ENCODE measurements around the gene SND1. TPM values are rescaled to one million over a fixed set of nuclear protein-coding genes. Genes with fewer than 3 reads are reported as not detected.

The SND1 gene
- total and polyA plus RNA-seq, 2 donors (not counting 1 experiment from before 2014, with no cell fraction given) = 44.4 to 165 TPM

DNA sequence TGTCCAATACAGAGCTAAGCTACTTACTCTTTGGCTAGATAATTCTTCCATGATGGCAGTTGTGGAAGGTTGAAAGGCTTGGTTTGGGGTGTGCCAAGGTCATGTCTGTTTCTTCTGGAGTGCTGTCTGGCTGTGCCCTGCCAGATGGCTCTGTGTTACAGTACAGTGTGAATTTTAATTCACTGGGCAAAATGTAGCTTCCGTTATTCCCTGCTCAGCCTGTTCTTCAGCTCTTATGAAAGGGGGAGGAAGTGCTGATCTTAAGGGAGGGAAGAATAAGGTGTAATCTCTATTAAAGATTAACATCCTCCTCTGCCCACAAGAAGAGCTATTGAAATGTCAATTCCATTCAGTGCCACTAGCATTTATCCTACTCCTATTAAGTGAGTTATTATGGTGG lies 52.2 kb downstream of the SND1 start:
- intact Hi-C loops (cut with micrococcal nuclease) = no loop called here
- H3K27me3 Mint-ChIP-seq = no peaks in the 10 kb centered on the region
- Histone ChIP-seq H3K9ac (ENCODE audit: low read length) (no peak overlapping the region), H3K4me1 (ENCODE audit: control insufficient read depth in 2 of 2, insufficient read depth in 2 of 2, low read length in 2 of 2) (no peaks in the 10 kb centered on the region), H4K20me1 (ENCODE audit: control insufficient read depth, insufficient read depth, low read length, poor library complexity, severe bottlenecking) (peaks cover 5% of the 10 kb centered on the region), H3K4me3 (ENCODE audit: control extremely low read depth in 1 of 5, extremely low read depth in 1 of 5, insufficient read depth in 1 of 5, low read depth in 2 of 5, low read length in 4 of 5) (no peak overlapping the region), H3K27me3 (replicated peaks in 1 of 4; ENCODE audit: control extremely low read depth in 1 of 4, control insufficient read depth in 3 of 4, insufficient read depth in 4 of 4, low read length in 3 of 4) (no peaks in the 10 kb centered on the region), H3K4me2 (replicated peaks; ENCODE audit: low read depth, low read length, poor library complexity, severe bottlenecking) (no peak overlapping the region), H2AFZ (ENCODE audit: insufficient read depth, low read depth, low read length, poor library complexity, severe bottlenecking) (no peak overlapping the region), H3K36me3 (replicated peaks in 1 of 2; ENCODE audit: control extremely low read depth in 1 of 2, control insufficient read depth in 1 of 2, extremely low read depth in 1 of 2, insufficient read depth in 2 of 2, low read length in 1 of 2) (peaks cover 1 to 78% of the 10 kb centered on the region in 2 experiments), H3K79me2 (ENCODE audit: control insufficient read depth, insufficient read depth, low read length) (no peaks in the 10 kb centered on the region), H3K9me3 (ENCODE audit: control extremely low read depth in 1 of 3, control insufficient read depth in 2 of 3, insufficient read depth in 1 of 3, low read length in 2 of 3) (no peaks in the 10 kb centered on the region), H3K27ac (ENCODE audit: low read length in 2 of 2) (no peak overlapping the region)
- H3K4me3 Mint-ChIP-seq = no peak overlapping the region
- ChIA-PET POLR2A (no interaction called here), CTCF (interaction anchor here (1.3 to 13.3 kb wide), 2 partner anchors 432 to 504 kb away, joined by 4 to 456 read pairs; no protein-coding TSS in a partner anchor)
- no peak for TF ChIP-seq EZH2 (IDR thresholded peaks at IDR 0.05; ENCODE audit: borderline replicate concordance, insufficient read depth, low read depth, low read length, poor library complexity, severe bottlenecking)
- TF ChIP-seq, protein P1, sequence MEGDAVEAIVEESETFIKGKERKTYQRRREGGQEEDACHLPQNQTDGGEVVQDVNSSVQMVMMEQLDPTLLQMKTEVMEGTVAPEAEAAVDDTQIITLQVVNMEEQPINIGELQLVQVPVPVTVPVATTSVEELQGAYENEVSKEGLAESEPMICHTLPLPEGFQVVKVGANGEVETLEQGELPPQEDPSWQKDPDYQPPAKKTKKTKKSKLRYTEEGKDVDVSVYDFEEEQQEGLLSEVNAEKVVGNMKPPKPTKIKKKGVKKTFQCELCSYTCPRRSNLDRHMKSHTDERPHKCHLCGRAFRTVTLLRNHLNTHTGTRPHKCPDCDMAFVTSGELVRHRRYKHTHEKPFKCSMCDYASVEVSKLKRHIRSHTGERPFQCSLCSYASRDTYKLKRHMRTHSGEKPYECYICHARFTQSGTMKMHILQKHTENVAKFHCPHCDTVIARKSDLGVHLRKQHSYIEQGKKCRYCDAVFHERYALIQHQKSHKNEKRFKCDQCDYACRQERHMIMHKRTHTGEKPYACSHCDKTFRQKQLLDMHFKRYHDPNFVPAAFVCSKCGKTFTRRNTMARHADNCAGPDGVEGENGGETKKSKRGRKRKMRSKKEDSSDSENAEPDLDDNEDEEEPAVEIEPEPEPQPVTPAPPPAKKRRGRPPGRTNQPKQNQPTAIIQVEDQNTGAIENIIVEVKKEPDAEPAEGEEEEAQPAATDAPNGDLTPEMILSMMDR (IDR thresholded peaks at IDR 0.05) = no peak
- DNase-seq (no peak), ATAC-seq (ENCODE audit: low read depth) (no peak)
- peak overlapping the region; percentile 17 for H3K27ac Mint-ChIP-seq
- H3K4me1 Mint-ChIP-seq = no peaks in the 10 kb centered on the region
- WGBS (ENCODE audit: insufficient coverage) = no CpG with 5 or more reads among the region's 1 CpG
- H3K9me3 Mint-ChIP-seq (ENCODE audit: insufficient read depth) = no peaks in the 10 kb centered on the region

DNA sequence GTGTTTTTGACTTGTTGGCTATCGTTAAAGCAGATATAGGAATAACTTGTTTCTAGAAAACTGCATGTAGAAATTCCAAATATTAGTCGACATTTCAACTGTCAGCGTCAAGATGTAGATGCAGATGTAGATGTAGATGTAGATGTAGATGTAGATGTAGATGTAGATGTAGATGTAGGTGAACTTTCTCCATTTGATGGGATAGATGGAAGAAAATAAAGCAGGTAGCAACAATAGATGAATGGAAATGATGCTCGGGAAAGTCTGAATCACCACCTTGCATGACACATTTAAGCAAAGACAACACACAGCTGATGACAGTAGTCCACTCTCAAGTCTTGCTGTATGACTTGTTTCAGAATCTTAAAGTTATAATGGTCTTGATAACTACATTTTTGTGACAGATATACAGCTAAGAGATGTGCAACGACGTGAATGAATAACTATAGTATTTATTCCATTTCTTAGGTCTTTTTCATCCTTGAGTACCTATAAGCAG lies 53.5 kb downstream of the SND1 start:
- peaks cover 8% of the 10 kb centered on the region for H4K20me1 ChIP-seq (ENCODE audit: control insufficient read depth, insufficient read depth, low read length, poor library complexity, severe bottlenecking)
- intact Hi-C loops (cut with micrococcal nuclease) = loop anchor here (5.0 kb wide), 1 partner anchor 617 kb away; no protein-coding TSS in a partner anchor
- CTCF ChIA-PET = interaction anchor here (1.3 to 13.3 kb wide), 3 partner anchors 430 to 682 kb away, joined by 3 to 456 read pairs (median 4); no protein-coding TSS in a partner anchor

More for the DNA sequence above, 53.5 kb downstream of the SND1 start:
- ATAC-seq (ENCODE audit: low read depth) = no peak
- H3K27ac Mint-ChIP-seq = no peak overlapping the region
- no peak overlapping the region for H3K4me3 ChIP-seq (ENCODE audit: control extremely low read depth in 1 of 5, extremely low read depth in 1 of 5, insufficient read depth in 1 of 5, low read depth in 2 of 5, low read length in 4 of 5)
- no peaks in the 10 kb centered on the region for H3K27me3 Mint-ChIP-seq
- POLR2A ChIA-PET = no interaction called here
- no peaks in the 10 kb centered on the region for H3K9me3 Mint-ChIP-seq (ENCODE audit: insufficient read depth)
- H2AFZ ChIP-seq (ENCODE audit: insufficient read depth, low read depth, low read length, poor library complexity, severe bottlenecking) = no peak overlapping the region
- H3K79me2 ChIP-seq (ENCODE audit: control insufficient read depth, insufficient read depth, low read length) = no peaks in the 10 kb centered on the region
- H3K27ac ChIP-seq (ENCODE audit: low read length in 2 of 2) = no peak overlapping the region
- no peak overlapping the region for H3K4me2 ChIP-seq (replicated peaks; ENCODE audit: low read depth, low read length, poor library complexity, severe bottlenecking)
- H3K4me3 Mint-ChIP-seq = no peak overlapping the region
- H3K4me1 ChIP-seq (ENCODE audit: control insufficient read depth in 2 of 2, insufficient read depth in 2 of 2, low read length in 2 of 2) = no peaks in the 10 kb centered on the region
- no peaks in the 10 kb centered on the region for H3K4me1 Mint-ChIP-seq
- DNase-seq = no peak
- H3K9me3 ChIP-seq (ENCODE audit: control extremely low read depth in 1 of 3, control insufficient read depth in 2 of 3, insufficient read depth in 1 of 3, low read length in 2 of 3) = peaks cover 0 to under 1% (median 0%) of the 10 kb centered on the region in 3 donors
- no peak for TF ChIP-seq EZH2 (IDR thresholded peaks at IDR 0.05; ENCODE audit: borderline replicate concordance, insufficient read depth, low read depth, low read length, poor library complexity, severe bottlenecking)
- TF ChIP-seq, protein P1 (IDR thresholded peaks at IDR 0.05) = no peak
- peaks cover 1 to 78% of the 10 kb centered on the region in 2 experiments for H3K36me3 ChIP-seq (replicated peaks in 1 of 2; ENCODE audit: control extremely low read depth in 1 of 2, control insufficient read depth in 1 of 2, extremely low read depth in 1 of 2, insufficient read depth in 2 of 2, low read length in 1 of 2)
- H3K27me3 ChIP-seq (replicated peaks in 1 of 4; ENCODE audit: control extremely low read depth in 1 of 4, control insufficient read depth in 3 of 4, insufficient read depth in 4 of 4, low read length in 3 of 4) = no peaks in the 10 kb centered on the region
- 93% methylated on average over 2 of the region's 6 CpGs for WGBS (ENCODE audit: insufficient coverage)
- no peak overlapping the region for H3K9ac ChIP-seq (ENCODE audit: low read length)

Measured in B cell (primary cell).